Uterus (tissue), 2 donors: ENCODE measurements around the gene CEP112.

Source experiments
- POLR2A ChIP-seq, 2 donors: fragments of 450-650 bp; IDR thresholded peaks; one replicate each; pipeline ENCODE4 v1.6.1; 2016; ENCODE audit warnings: antibody characterized with exemption in 2 of 2, mild to moderate bottlenecking in 1 of 2, moderate library complexity in 1 of 2
- TF ChIP-seq, protein P1 (sequence below), 4 experiments: fragments of 200-600 bp in 2 of 4; fragments of 450-650 bp in 2 of 4; sonication (generic) in 2 of 4; IDR thresholded peaks; one replicate each; pipeline ENCODE4 v1.5.1; 2016 to 2019; ENCODE audit warnings: antibody characterized with exemption in 4 of 4, mild to moderate bottlenecking in 2 of 4, moderate library complexity in 1 of 4

DNA sequence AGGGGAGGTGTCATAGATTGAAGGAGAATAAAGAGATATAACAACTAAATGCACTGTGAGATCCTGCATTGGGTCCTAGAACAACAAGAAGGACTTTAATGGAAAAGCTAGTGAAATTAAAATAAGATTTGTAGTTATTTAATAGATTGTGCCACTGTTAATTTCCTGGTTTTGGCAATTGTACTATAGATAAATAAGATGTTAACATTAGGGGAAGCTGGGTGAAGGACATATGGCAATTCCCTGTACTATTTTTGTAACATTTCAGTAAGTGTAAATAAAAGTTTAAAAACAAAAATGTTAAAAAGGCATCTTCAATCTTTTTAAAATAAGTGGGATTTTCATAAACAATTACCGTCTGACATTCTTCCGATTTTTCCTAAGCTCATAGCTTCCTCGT lies 372.1 kb downstream of the CEP112 start:
- TF ChIP-seq, protein P1, sequence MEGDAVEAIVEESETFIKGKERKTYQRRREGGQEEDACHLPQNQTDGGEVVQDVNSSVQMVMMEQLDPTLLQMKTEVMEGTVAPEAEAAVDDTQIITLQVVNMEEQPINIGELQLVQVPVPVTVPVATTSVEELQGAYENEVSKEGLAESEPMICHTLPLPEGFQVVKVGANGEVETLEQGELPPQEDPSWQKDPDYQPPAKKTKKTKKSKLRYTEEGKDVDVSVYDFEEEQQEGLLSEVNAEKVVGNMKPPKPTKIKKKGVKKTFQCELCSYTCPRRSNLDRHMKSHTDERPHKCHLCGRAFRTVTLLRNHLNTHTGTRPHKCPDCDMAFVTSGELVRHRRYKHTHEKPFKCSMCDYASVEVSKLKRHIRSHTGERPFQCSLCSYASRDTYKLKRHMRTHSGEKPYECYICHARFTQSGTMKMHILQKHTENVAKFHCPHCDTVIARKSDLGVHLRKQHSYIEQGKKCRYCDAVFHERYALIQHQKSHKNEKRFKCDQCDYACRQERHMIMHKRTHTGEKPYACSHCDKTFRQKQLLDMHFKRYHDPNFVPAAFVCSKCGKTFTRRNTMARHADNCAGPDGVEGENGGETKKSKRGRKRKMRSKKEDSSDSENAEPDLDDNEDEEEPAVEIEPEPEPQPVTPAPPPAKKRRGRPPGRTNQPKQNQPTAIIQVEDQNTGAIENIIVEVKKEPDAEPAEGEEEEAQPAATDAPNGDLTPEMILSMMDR (IDR thresholded peaks at IDR 0.05) = no peak
- no peak for TF ChIP-seq POLR2A (IDR thresholded peaks at IDR 0.05)
